MG63 (cell line): Measurements from ENCODE around the gene ACR. TPM values are rescaled to one million over a fixed set of nuclear protein-coding genes. Genes with fewer than 3 reads are reported as not detected.

Source experiments
- DNase-seq: peaks from one replicate; pipeline ENCODE4 v3.0.0-alpha.2; 2020
- H3K27me3 ChIP-seq: fragments of 250-450 bp; sonication (Bioruptor Pico); 2 replicates; pipeline ENCODE4 v1.5.1; 2020; ENCODE audit warnings: mild to moderate bottlenecking, moderate library complexity
- H3K36me3 ChIP-seq: fragments of 250-450 bp; sonication (Bioruptor Pico); 2 replicates; pipeline ENCODE4 v1.5.1; 2020; ENCODE audit warnings: mild to moderate bottlenecking, moderate library complexity
- H3K4me3 ChIP-seq: fragments of 250-450 bp; sonication (Bioruptor Pico); 2 replicates; pipeline ENCODE4 v1.5.1; 2020; ENCODE audit warnings: mild to moderate bottlenecking, moderate library complexity
- H3K9me3 ChIP-seq: fragments of 250-450 bp; sonication (Bioruptor Pico); 2 replicates; pipeline ENCODE4 v1.5.1; 2020; ENCODE audit warnings: mild to moderate bottlenecking, moderate library complexity
- total RNA-seq: library from RNA; depleted of rRNA; stranded (reverse); fragments of >200 nt; shearing (Covaris generic); gene quantifications from 2 replicates; pipeline ENCODE4 v1.2.3, GENCODE V29; 2014; ENCODE audit warnings: low replicate concordance; rRNA removed

Gene ACR
- not detected in 2 replicates for total RNA-seq

GRCh38 chr22:50737728-50738648 is at the start of gene ACR:
ACR (plus strand) TSS chr22:50738204; CDS start chr22:50738236, 32 bp downstream.
- Histone ChIP-seq H3K4me3 (no peak within 1 kb of the TSS), H3K27me3 (no peaks in the 10 kb centered on the region), H3K36me3 (no peaks in the 10 kb centered on the region), H3K9me3 (no peaks in the 10 kb centered on the region)
- no peak for DNase-seq

GRCh38 chr22:50688448-50688847 is 49.6 kb upstream of the ACR start:
- Histone ChIP-seq H3K36me3 (no peaks in the 10 kb centered on the region), H3K27me3 (no peaks in the 10 kb centered on the region), H3K4me3 (no peak overlapping the region), H3K9me3 (peaks cover 6% of the 10 kb centered on the region)
- no peak for DNase-seq

GRCh38 chr22:50691521-50691920 is 46.5 kb upstream of the ACR start:
- DNase-seq = peak; percentile 31
- H3K9me3 ChIP-seq = peaks cover 6% of the 10 kb centered on the region
- no peak overlapping the region for H3K4me3 ChIP-seq
- H3K27me3 ChIP-seq = no peaks in the 10 kb centered on the region
- no peaks in the 10 kb centered on the region for H3K36me3 ChIP-seq

- no peaks in the 10 kb centered on the region for H3K27me3 ChIP-seq
- H3K4me3 ChIP-seq = no peak overlapping the region
- DNase-seq = no peak
- H3K9me3 ChIP-seq = peaks cover 6% of the 10 kb centered on the region
- no peaks in the 10 kb centered on the region for H3K36me3 ChIP-seq
Observed at GRCh38 chr22:50693462-50693861, 44.5 kb upstream of the ACR start.

GRCh38 chr22:50694099-50694605 is 43.9 kb upstream of the ACR start:
- no peak for DNase-seq
- Histone ChIP-seq H3K9me3 (peaks cover 6% of the 10 kb centered on the region), H3K36me3 (no peaks in the 10 kb centered on the region; the same call in 1 of the 2 replicates), H3K4me3 (no peak overlapping the region), H3K27me3 (no peaks in the 10 kb centered on the region)

GRCh38 chr22:50694766-50695420 is 43.1 kb upstream of the ACR start:
- Histone ChIP-seq H3K36me3 (no peaks in the 10 kb centered on the region; the same call in 1 of the 2 replicates), H3K9me3 (peaks cover 6% of the 10 kb centered on the region), H3K27me3 (no peaks in the 10 kb centered on the region), H3K4me3 (no peak overlapping the region)
- no peak for DNase-seq

GRCh38 chr22:50695421-50696250 is 42.4 kb upstream of the ACR start:
- Histone ChIP-seq H3K36me3 (no peaks in the 10 kb centered on the region; the same call in 1 of the 2 replicates), H3K4me3 (no peak overlapping the region), H3K27me3 (no peaks in the 10 kb centered on the region), H3K9me3 (peaks cover 6% of the 10 kb centered on the region)
- no peak for DNase-seq

- Histone ChIP-seq H3K27me3 (no peaks in the 10 kb centered on the region), H3K4me3 (no peak overlapping the region), H3K9me3 (peaks cover 6% of the 10 kb centered on the region), H3K36me3 (no peaks in the 10 kb centered on the region; the same call in 1 of the 2 replicates)
- no peak for DNase-seq
Observed at GRCh38 chr22:50696251-50696798, 41.7 kb upstream of the ACR start.

GRCh38 chr22:50696799-50697561 is 41.0 kb upstream of the ACR start:
- peaks cover 3% of the 10 kb centered on the region; the same call in 1 of the 2 replicates for H3K9me3 ChIP-seq
- no peaks in the 10 kb centered on the region for H3K27me3 ChIP-seq
- H3K4me3 ChIP-seq = peak overlapping the region; percentile 38
- peak; percentile 43 for DNase-seq
- H3K36me3 ChIP-seq = no peaks in the 10 kb centered on the region; the same call in 1 of the 2 replicates

- H3K27me3 ChIP-seq = no peaks in the 10 kb centered on the region
- no peaks in the 10 kb centered on the region for H3K9me3 ChIP-seq
- no peak for DNase-seq
- H3K36me3 ChIP-seq = no peaks in the 10 kb centered on the region; the same call in 1 of the 2 replicates
- H3K4me3 ChIP-seq = peak overlapping the region; percentile 45
Observed at GRCh38 chr22:50697667-50698506, 40.1 kb upstream of the ACR start.

- Histone ChIP-seq H3K27me3 (no peaks in the 10 kb centered on the region), H3K36me3 (no peaks in the 10 kb centered on the region; the same call in 1 of the 2 replicates)
- DNase-seq = no peak
Observed at GRCh38 chr22:50698546-50698945, 39.5 kb upstream of the ACR start.

GRCh38 chr22:50699001-50699755 is 38.8 kb upstream of the ACR start:
- no peaks in the 10 kb centered on the region for H3K27me3 ChIP-seq
- H3K36me3 ChIP-seq = no peaks in the 10 kb centered on the region; the same call in 1 of the 2 replicates
- no peak for DNase-seq
- H3K9me3 ChIP-seq = no peaks in the 10 kb centered on the region
- H3K4me3 ChIP-seq = no peak overlapping the region

More at GRCh38 chr22:50698546-50698945, 39.5 kb upstream of the ACR start:
- Histone ChIP-seq H3K4me3 (no peak overlapping the region), H3K9me3 (no peaks in the 10 kb centered on the region)

- Histone ChIP-seq H3K9me3 (no peaks in the 10 kb centered on the region), H3K4me3 (no peak overlapping the region), H3K27me3 (no peaks in the 10 kb centered on the region), H3K36me3 (no peaks in the 10 kb centered on the region; the same call in 1 of the 2 replicates)
- DNase-seq = no peak
Observed at GRCh38 chr22:50699756-50700386, 38.1 kb upstream of the ACR start.
